GM21360 (cell line): Measurements from ENCODE around the gene LRFN2.

ENCODE experiments used
- ATAC-seq: cut with Tn5 transposase; IDR thresholded peaks from one replicate; pipeline ENCODE4 v1.9.1; 2021; ENCODE audit warnings: mild to moderate bottlenecking, moderate library complexity; ENCODE audit not compliant: unreplicated experiment

Gene LRFN2

DNA sequence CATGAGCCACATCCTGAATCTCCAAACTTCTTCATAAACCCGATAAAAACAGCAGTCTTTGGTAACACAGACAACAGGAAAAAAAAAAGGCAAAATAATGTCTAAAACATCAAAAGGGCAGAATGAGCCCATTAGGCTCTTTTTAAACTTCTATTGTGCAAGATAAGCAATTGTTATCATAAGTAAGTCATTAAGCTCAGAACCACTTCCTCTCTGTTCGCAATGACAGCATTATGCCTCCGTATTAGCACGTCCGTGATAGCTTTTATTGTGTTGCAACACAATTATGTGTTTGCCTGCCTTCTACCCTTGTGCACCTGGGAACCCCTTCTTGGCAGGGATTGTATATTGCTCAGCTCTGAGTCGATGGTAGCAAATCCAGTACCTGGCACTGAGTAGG lies 147.1 kb downstream of the LRFN2 start:
- ATAC-seq, result no peak

DNA sequence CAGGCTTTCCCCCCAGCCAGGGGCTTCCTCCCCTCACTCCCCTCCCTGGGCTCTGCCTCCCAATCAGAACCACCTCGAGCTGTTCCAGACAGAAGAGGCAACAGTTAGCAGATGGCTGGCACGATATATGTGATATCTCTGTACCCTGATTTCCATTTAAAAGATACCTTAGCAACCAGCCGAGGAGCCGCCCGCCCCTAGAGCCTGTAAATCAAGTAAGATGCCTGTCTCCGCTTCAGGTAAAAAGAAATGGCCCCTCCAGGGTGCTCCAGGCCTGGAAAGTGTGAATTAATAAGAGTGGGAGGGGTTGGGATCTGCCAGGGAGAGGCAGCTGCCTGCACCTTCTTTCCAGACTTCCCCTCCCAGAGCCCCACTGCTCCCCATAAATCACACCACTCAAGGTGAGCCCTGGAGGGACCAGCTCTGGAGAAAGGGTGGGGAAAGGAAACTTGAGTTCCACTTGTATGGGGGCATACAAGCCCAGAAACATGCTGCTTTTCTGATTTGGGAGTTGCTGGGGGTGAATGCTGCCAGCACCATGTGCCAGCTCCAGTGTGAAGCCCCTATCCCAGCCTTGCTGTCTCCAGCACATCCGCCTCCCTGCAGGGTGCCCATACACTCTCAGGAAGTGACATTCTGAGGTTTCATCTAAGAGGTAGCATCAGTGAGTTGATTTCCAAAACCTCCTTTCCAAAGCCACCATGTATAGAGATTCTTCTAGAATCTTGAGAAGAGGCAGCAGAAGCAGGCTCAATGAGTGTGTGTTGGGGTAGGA lies 148.0 kb downstream of the LRFN2 start:
- ATAC-seq, result no peak

DNA sequence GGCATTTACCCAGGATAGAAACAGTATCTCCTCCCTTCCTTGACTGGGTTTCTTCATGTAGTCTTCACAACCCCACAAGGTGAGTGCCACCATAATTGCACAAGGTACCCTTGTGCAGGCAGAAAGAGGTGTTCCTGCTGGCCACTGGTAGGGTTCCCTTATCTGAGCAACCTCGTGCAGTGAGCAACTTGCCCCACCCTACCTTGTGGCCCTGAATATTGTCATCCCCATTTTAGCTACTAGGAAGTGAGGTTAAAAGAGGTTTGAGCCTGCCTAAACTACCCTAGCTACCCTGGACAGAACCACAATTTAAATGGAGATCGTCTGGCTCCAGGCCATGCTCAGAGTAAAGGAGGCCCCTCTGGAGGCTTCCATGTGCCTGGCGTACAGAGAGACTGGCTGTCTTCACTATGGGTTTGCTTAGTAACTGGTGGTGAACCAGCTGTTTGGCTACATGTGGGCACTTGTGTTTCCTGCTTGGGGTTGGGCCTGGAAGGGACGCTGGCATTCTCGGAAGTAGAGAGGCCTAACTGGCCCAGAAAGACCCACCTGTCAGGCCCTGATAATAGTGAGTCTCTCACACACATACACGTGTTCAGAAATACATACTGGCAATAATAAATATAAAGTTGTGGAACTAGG lies 148.8 kb downstream of the LRFN2 start:
- no peak for ATAC-seq

DNA sequence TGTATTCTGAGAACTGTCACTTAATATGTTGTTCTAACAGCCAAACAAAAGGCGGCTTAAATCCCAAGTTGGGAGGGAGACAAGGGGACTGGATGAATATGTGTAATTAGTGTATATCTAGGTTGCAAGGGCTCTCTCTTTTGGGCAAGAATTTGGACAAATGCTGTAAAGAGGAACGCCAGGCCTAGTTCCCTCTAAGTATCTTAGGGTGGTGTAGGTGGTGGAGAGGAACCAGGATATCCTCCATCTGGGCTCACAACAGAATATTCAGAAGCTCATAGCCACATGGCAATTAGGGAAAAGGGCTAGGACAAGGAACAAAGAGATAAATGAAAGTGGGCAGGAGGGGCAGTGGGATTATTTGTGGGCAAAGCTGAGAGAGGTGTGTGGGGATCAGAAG lies 149.5 kb downstream of the LRFN2 start:
- ATAC-seq, result no peak

DNA sequence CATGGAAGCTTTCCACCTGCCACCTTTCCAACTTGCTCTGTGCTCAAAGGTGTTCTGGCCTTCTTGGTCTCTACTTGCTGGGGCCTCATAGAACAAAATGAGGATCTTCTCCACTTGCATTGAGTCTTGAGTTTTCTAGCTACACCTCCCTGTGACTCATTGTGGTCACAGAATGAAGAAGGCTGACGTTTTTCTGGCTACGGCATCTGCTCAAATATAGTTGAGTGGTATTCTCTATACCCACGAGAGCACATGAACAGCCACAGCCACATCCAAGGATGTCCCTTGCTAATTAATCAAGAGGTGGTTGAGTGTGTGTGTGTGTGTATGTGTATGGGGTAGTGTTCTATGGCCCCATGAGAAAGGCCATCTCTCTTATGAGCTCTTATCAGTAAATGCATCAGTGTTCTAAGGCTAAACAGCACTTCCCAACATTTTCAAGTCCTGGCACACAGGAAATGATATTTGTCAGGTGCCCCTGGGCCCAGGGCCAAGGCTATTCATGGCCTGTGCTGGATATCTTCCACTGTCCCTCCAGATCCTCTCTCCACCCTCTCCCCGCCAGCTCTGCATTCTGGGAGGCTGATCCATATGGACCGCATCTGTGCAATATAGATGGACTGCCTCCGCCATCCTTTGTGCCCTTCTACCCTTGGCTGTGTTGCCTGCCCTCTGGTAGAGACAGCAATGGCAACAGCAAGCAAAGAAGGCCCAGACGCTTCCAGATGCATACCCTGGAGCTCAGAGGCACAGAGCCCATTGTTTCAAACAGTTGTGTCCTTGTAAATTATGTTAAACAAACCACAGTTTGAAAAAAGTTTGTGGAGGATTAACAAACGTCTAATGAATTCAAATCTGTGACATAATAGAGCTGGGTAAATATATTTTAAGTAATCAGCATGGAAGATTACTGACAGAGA lies 150.2 kb downstream of the LRFN2 start:
- ATAC-seq, result no peak

DNA sequence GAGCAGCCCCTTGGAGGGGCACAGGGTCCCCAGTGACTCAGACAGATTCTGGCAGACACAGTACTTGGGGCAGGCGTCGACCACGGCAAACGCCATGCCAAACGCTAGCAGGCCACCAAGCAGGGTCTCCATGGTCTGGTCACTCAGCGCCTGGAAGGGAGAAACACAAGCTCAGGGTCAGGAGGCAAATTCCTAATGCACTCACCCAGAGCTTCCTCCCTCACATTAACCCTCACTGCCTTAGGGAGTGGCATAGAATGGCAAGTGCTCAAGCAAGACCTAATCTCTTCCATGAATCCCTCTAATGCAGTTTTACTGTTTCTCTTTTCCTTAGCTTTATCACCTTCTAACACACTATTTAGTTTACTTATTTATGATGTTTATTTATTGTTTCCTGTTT lies 154.2 kb downstream of the LRFN2 start:
- no peak for ATAC-seq

DNA sequence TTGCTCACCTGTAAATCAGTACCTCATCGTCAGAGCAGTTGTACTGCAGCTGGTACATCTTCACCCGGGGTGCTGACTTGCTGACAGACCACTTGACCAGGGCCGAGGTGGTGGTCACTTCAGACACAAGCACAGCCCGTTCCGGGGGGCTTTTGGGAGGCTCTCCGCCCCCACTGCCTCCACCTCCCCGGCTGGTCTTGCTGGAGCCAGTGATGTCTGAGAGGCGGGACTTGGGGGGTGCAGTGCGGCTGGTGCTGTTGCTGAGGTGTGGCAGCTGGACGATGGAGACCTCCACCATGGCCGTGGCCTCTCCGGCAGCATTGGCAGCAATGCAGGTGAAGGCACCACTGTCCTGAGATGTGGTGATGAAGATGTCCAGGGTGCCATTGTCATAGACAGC lies 155.5 kb downstream of the LRFN2 start:
- no peak for ATAC-seq

DNA sequence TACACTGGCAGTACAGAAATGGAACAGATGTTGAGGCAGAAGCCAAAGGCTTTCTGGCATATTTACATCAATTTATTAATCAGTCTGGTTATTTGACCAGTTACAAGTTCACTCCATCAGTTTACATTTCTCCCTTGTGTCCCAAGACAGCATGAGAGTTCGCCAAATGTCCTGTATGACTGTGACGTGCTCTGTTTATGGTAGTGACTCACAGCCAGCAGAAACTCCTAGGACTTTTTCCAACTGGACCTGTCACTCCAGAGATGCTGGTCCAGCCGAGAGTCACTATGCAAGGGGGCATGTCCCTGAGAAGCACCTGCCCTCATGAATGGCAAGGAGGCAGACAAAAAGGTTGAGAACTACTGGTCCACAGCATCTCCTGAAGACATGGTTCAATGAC lies 160.0 kb downstream of the LRFN2 start:
- no peak for ATAC-seq

DNA sequence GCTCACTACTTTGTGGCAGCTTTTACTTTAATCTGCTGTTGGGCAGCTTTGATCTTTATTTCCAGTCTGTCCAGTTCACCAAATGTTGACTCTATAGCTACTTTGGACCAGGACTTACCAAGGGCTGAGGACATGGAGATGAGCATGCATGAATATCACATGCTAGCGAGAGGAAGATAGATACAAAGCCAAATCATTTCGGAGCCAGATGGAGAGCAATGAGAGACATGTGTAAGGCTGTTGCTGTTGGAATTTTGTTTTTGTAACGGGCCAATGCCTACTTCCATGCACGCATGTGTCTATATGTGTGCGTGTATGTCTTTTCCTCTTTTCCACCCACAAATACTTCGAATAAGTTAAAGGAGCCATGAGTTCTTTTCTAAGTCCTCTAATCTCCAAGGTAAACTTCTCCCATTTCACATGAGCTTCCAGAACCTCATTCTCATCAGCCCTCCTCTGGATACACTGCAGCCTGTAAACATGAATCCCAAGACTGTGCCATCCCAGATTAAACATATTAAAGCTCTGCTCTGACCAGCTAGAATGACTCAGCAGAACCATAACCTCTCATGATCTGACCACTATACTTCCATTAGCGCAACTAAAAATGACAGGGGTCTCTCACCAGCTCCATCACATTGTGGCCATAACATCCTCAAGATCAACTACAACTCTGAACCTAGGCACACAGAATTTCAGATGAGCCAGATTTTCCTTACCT lies 160.7 kb downstream of the LRFN2 start:
- no peak for ATAC-seq

DNA sequence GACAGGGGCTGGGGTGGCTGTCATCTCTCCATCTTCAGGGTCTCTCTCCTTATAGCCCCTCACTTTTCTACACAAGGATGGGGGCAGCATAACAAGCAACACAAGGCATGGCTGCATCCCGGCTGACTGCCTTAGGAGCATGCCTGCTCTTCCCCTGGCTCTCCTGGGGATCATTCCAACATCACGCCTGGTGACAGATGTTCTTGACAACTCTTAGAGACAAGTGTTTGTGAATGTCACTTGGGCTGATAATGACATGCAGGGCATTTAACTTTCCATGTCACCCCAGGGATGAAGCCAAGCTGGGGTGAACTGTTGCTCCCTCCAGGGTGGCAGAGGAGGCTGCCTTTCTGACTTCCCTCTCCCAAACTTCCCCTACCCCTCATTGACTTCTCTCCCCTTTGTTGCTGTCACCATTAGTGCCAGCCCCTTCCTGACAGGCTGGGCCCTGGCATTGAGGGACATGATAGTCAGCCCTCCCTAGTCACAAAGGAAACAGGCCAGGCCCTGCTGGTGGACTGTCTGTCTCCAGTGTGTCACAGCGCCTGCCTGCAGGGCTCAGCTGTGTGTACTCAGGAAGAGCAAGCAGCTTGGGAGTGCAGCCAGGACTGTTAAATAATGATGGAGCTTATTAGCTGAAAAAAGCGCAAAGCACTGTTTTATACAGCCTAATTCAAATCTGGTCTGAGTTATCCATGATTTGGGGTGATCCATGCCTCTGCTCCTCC lies 161.8 kb downstream of the LRFN2 start:
- no peak for ATAC-seq

DNA sequence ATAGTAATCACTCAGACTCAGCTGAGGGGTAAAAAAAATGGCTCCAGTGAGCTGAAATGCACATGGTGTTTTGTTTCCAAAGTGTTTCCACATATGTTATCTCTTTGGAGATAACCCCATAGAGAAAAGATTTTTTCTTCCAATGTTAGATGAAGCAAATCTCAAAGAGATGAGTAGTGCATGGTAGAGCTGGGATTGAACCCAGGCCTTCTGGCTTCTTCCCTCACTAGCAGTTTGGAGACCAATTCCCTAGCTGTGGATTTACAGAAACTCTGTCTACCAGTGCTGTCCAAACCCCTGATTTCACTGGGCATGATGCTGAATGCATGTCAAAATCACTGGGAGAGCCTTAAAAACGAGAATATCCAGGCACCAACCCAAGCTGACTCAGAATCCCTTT lies 165.1 kb downstream of the LRFN2 start:
- no peak for ATAC-seq

DNA sequence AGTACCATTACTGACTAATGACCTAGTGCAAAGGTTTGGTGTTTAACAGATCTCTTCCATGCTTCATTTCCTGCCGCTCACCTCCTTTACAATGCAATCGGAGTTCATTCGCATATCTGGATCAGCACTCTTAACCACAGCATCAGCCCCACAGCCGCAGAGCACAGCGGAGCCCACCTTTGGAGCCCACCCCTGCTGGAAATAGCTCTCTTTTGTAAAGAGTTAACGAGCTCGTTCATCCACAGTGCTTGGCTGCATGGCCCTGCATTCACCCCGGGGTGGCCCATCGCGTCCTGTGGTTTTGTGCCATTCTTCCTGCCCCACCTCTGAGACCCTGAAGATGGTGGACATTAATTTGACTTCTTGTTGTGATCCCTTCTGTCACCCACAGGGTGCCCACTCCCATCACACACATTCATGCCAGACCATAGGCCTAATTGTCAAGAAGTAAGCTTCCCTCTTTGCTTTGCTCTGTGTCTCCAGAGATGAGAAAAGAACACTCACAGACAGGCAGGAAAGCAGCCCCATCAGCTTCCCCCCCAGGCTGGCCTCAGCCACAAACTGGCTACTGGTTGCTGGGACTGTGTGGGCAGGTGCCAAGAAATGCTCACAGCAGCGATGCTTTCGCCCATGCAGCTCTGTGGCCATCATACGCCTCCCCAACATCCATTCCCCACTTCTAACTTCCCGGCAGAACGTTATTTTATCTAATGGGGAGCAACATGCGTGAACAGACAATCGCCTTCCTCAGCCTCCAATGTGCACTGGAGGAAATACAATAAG lies 167.0 kb downstream of the LRFN2 start:
- no peak for ATAC-seq

DNA sequence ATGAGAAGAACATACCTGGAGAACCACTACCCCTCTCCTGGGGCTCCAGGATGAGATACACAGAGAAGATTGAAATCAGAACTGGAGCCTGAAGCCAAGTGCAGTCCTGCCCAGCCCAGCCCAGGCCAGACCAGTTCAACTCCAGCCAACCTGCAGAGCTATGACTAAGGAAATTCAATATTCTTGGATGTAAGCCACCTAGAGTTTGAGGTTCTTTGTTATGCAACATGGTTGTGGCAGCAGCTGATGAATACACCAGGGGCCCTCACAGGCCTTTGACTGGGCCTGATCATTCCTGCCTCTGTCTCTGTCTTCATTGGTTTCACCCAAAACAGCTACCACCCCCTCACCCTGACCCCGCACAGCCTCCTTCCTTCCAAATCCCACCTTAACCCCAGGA lies 167.8 kb downstream of the LRFN2 start:
- no peak for ATAC-seq

DNA sequence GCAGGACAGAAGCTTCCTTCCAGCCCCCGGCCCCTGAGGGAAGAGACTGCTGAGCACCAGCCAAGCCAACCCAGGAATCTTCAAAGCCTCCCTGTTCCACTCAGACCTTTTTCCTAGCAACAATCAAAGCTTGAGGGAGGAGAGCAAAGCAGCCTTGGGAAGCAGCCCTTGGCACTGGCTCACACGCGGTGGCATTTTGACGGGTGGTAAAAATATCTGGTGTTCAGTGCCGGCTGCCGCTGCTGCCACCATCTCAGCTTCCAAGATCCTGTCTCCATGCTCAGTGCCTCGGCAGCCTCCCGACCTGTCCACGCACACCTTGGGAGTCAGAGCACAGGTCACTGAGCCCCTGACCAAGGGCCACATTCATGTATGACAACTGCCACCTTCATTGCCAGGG lies 170.1 kb downstream of the LRFN2 start:
- ATAC-seq, result no peak

DNA sequence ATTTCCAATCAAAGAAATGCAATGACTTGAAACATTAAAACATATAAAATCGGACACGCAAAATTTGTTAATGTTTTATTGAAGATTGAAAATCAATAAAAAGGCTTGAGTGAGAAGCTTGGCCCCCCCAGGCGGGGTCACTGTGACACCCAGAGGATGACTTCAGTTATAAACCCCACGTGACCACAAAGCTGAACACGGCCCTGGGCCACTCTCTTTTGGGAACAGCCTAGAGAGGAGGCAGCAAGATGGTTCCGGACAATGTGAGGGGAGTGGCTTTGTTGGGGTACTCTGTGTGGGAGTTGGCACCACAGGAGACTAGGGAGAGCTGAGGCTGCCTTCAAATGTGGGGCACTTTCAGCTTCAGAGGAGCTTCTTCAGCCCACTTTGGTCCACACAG lies 172.5 kb downstream of the LRFN2 start:
- ATAC-seq, result no peak

DNA sequence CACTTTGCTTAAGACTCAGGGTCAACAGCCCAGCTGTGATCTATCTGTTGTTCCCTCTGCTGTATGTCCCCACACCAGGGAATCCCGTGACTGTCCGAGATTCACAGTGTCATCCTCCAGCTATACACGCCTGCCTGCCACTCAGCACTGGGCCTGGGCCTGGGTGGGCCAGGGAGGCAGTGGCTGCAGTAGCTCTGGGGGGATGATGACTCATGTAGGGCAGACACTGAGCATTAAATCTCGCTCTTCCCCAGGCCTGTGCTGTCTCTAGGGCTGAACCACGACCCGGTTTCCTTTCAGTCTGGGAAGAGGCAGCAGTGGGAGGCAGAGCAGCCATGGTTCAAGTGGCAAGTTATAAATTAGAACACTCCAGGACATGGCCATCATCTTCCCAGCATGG lies 173.9 kb downstream of the LRFN2 start:
- no peak for ATAC-seq

DNA sequence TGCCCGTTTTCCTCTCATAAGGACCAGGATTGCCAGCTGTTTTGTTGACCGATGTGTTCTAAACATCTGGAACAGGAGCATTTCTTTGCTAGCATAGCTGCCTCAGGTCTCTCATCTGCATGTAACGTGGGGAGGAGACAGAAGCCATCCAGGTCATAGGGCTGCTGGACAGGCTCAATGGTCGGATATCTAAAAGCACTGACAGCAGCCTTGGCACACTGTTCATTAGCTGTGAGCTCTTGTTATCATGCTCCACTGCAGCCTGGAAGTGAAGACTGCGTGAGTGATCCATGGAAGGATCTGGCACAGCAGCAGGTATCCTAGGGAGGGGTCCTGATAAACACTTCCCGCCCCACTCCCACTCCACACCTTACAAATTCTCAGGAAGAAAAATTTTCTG lies 175.3 kb downstream of the LRFN2 start:
- ATAC-seq, result no peak

DNA sequence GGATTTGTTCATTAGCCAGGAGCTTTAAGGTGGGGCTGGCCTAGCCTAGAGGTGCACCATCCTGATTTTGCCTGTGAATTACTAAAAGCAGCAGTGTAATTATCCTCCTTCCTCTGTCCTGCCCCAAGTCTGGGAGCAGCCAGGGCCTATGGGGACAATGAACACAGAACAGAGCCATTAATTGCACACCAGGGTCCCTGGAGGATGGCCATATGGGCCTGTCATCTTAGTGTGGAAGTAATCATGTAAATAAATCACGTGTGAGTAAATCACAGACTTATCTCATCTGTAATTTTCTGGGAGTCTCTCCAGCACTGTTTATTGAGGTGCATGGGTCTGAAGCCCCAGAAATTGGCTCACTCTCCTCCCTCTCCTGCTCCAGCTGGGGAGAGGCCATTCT lies 176.3 kb downstream of the LRFN2 start:
- ATAC-seq, result no peak

DNA sequence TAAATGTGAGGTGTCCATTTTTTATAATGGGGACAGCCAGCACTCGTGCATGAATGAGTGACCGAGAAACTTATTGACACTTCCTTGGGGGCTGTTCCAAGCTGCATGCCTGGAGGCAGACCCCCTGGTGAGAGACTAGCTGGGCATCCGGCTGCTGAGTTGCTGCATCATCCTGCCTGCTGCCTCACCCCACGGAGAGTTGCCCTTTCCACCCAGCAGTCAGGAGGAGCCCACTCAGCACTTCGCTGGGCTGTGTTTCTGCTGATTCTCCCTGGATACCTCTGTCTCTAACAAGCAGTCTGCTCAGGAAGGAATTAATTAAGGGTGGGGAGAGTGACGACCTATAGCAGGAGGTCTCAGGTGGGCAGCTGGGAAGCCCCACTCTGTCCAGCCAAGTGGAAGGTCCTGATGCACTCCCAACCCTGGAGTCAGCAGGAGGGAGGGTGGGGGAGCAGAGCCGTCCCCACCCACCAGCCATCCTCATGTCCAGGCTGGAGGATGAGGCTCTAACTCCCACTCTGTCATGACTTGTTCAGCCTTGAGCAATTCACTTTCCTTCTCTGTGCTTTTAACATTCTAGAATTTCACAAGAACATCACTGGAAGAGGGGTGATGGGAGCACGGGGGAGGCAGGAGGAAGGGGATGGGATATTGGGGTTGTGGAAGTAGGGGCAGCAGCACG lies 177.3 kb downstream of the LRFN2 start:
- ATAC-seq, result no peak
